H1 (cell line): ENCODE data around the gene MICU1. TPM values are rescaled to one million over a fixed set of nuclear protein-coding genes. Genes with fewer than 3 reads are reported as not detected.

ENCODE experiments used
- CTCF ChIA-PET: fragments of 300-600 bp; sonication (Branson Sonifier 250); formaldehyde crosslinking; loops from one replicate; lab custom pipeline; 2021; ENCODE audit not compliant: partially characterized antibody; lab: Charles Lee
- POLR2A ChIA-PET: fragments of 300-600 bp; sonication (Branson Sonifier 250); formaldehyde crosslinking; loops from one replicate; lab custom pipeline; 2021; ENCODE audit warnings: inconsistent platforms; ENCODE audit not compliant: partially characterized antibody; lab: Charles Lee
- DNase-seq, 2 experiments: peaks; one replicate each; pipeline versions ENCODE4 v3.0.0 to v3.0.0-alpha.2; 2010 to 2022; ENCODE audit warnings: low spot score in 2 of 2, low read depth in 1 of 2, mixed read lengths in 1 of 2
- FAIRE-seq: peaks from 2 replicates; lab custom pipeline; 2011; peaks lifted over from hg19 to GRCh38; lab: Jason Lieb, UNC
- H2AFZ ChIP-seq: 2 replicates; pipeline ENCODE4 v1.8.1; 2012; ENCODE audit warnings: low read length, inconsistent platforms
- H2AK5ac ChIP-seq: 2 replicates; pipeline ENCODE4 v1.6.1; 2013; ENCODE audit warnings: low read depth, low read length
- H2BK120ac ChIP-seq: replicated peaks from 2 replicates; pipeline ENCODE3; 2013; ENCODE audit warnings: low read depth, low read length, inconsistent platforms
- H2BK12ac ChIP-seq: 2 replicates; pipeline ENCODE4 v1.6.1; 2013; ENCODE audit warnings: low read depth, low read length
- H2BK15ac ChIP-seq: 2 replicates; pipeline ENCODE4 v1.6.1; 2013; ENCODE audit warnings: low read length
- H2BK20ac ChIP-seq: 2 replicates; pipeline ENCODE4 v1.6.1; 2013; ENCODE audit warnings: low read length
- H2BK5ac ChIP-seq: 2 replicates; pipeline ENCODE4 v1.6.1; 2013; ENCODE audit warnings: low read depth, low read length
- H3K14ac ChIP-seq: 2 replicates; pipeline ENCODE4 v1.6.1; 2013; ENCODE audit warnings: inconsistent platforms; ENCODE audit not compliant: insufficient read length
- H3K18ac ChIP-seq: 2 replicates; pipeline ENCODE4 v1.6.1; 2013; ENCODE audit warnings: low read length; ENCODE audit errors: extremely low read depth
- H3K23ac ChIP-seq: 2 replicates; pipeline ENCODE4 v1.6.1; 2013; ENCODE audit warnings: inconsistent platforms; ENCODE audit not compliant: insufficient read length
- H3K23me2 ChIP-seq: 2 replicates; pipeline ENCODE4 v1.6.1; 2013; ENCODE audit warnings: low read depth, low read length
- H3K27ac ChIP-seq: 2 replicates; pipeline ENCODE4 v1.6.1; 2011; ENCODE audit warnings: low read depth, low read length, inconsistent platforms
- H3K27me3 ChIP-seq, 4 experiments: replicated peaks in 1 of 4; 1 replicate in 1 of 4; 2 replicates in 3 of 4; pipeline versions ENCODE4 v1.6.1 to v1.8.1; 2011 to 2013; ENCODE audit warnings: low read length in 3 of 4, mild to moderate bottlenecking in 3 of 4, inconsistent platforms in 2 of 4, mixed read lengths in 2 of 4, moderate library complexity in 1 of 4; ENCODE audit not compliant: control insufficient read depth in 3 of 4, insufficient read depth in 3 of 4; ENCODE audit errors: extremely low read depth in 1 of 4
- H3K36me3 ChIP-seq, 4 experiments: 2 replicates each; pipeline versions ENCODE4 v1.6.1 to v1.8.1; 2011 to 2013; ENCODE audit warnings: mild to moderate bottlenecking in 4 of 4, low read length in 3 of 4, moderate library complexity in 2 of 4, control low read depth in 1 of 4, inconsistent platforms in 1 of 4; ENCODE audit not compliant: insufficient read depth in 4 of 4, control insufficient read depth in 2 of 4
- H3K4ac ChIP-seq: replicated peaks from 2 replicates; pipeline ENCODE3; 2013; ENCODE audit warnings: low read length, low read depth, mixed read lengths, inconsistent platforms; ENCODE audit not compliant: insufficient read length
- H3K4me1 ChIP-seq, 4 experiments: replicated peaks in 1 of 4; 1 replicate in 1 of 4; 2 replicates in 3 of 4; pipeline versions ENCODE4 v1.6.1 to v1.8.1; 2011 to 2013; ENCODE audit warnings: low read length in 3 of 4, inconsistent platforms in 2 of 4, mixed read lengths in 1 of 4; ENCODE audit not compliant: insufficient read depth in 4 of 4, control insufficient read depth in 3 of 4
- H3K4me2 ChIP-seq, 2 experiments: 2 replicates each; pipeline versions ENCODE4 v1.6.1 to v1.8.1; 2011 to 2013; ENCODE audit warnings: low read depth in 2 of 2, low read length in 2 of 2, control low read depth in 1 of 2, inconsistent platforms in 1 of 2, mild to moderate bottlenecking in 1 of 2; ENCODE audit not compliant: insufficient read depth in 1 of 2
- H3K4me3 ChIP-seq, 4 experiments: fragments of 200-600, 300-600 bp in 1 of 4; sonication (generic), shearing (Covaris generic), sonication (Bioruptor Twin) in 1 of 4; 2 replicates each; pipeline versions ENCODE4 v1.5.1 to v1.8.1; 2011 to 2016; ENCODE audit warnings: low read length in 4 of 4, low read depth in 3 of 4, control low read depth in 2 of 4, inconsistent platforms in 2 of 4, mild to moderate bottlenecking in 2 of 4, mixed read lengths in 1 of 4, moderate library complexity in 1 of 4; ENCODE audit not compliant: insufficient read depth in 2 of 4; ENCODE audit errors: extremely low read depth in 1 of 4
- H3K56ac ChIP-seq: replicated peaks from 2 replicates; pipeline ENCODE3; 2013; ENCODE audit warnings: low read depth, mild to moderate bottlenecking, mixed read lengths, low read length, inconsistent platforms; ENCODE audit not compliant: insufficient read length
- H3K79me1 ChIP-seq: 2 replicates; pipeline ENCODE4 v1.6.1; 2013; ENCODE audit warnings: low read depth, low read length, control low read depth
- H3K79me2 ChIP-seq, 2 experiments: 2 replicates each; pipeline versions ENCODE4 v1.6.1 to v1.8.1; 2012 to 2013; ENCODE audit warnings: low read length in 2 of 2, mild to moderate bottlenecking in 2 of 2, inconsistent platforms in 1 of 2; ENCODE audit not compliant: insufficient read depth in 2 of 2, control insufficient read depth in 1 of 2
- H3K9ac ChIP-seq, 4 experiments: replicated peaks in 1 of 4; 1 replicate in 1 of 4; 2 replicates in 3 of 4; pipeline versions ENCODE4 v1.6.1 to v1.8.1; 2011 to 2013; ENCODE audit warnings: low read depth in 3 of 4, low read length in 3 of 4, control low read depth in 2 of 4, mild to moderate bottlenecking in 2 of 4, moderate library complexity in 2 of 4, inconsistent platforms in 1 of 4; ENCODE audit errors: extremely low read depth in 1 of 4
- H3K9me3 ChIP-seq, 2 experiments: 2 replicates each; pipeline versions ENCODE4 v1.6.1 to v1.8.1; 2012 to 2013; ENCODE audit warnings: mild to moderate bottlenecking in 2 of 2, moderate library complexity in 2 of 2, control low read depth in 1 of 2, inconsistent platforms in 1 of 2, low read depth in 1 of 2, low read length in 1 of 2, mixed read lengths in 1 of 2; ENCODE audit not compliant: insufficient read depth in 2 of 2
- H4K20me1 ChIP-seq, 2 experiments: replicated peaks in 1 of 2; 2 replicates each; pipeline versions ENCODE3 to v1.8.1; 2011 to 2013; ENCODE audit warnings: inconsistent platforms in 2 of 2, low read length in 2 of 2, mild to moderate bottlenecking in 1 of 2; ENCODE audit not compliant: insufficient read depth in 2 of 2, control insufficient read depth in 1 of 2
- H4K5ac ChIP-seq: 2 replicates; pipeline ENCODE4 v1.6.1; 2013; ENCODE audit warnings: low read length, low read depth, mixed read lengths, inconsistent platforms; ENCODE audit not compliant: insufficient read length
- H4K8ac ChIP-seq: 2 replicates; pipeline ENCODE4 v1.8.0; 2013; ENCODE audit warnings: mild to moderate bottlenecking, moderate library complexity, low read length, inconsistent platforms; ENCODE audit not compliant: insufficient read depth; ENCODE audit errors: extremely low read depth
- H4K91ac ChIP-seq: replicated peaks from 2 replicates; pipeline ENCODE3; 2013; ENCODE audit warnings: low read length, mixed read lengths, inconsistent platforms; ENCODE audit not compliant: insufficient read length
- EGR1 ChIP-seq: IDR thresholded peaks from 2 replicates; pipeline ENCODE4 v1.6.1; 2011; ENCODE audit warnings: low read depth, low read length, borderline replicate concordance
- RAD21 ChIP-seq, 2 experiments: IDR thresholded peaks in 1 of 2; conservative IDR thresholded peaks in 1 of 2; 2 replicates each; pipeline ENCODE4 v1.6.1; 2011; ENCODE audit warnings: low read depth in 2 of 2, low read length in 2 of 2, improper control_type of control experiment in 1 of 2, inconsistent platforms in 1 of 2, mild to moderate bottlenecking in 1 of 2, moderate library complexity in 1 of 2
- TAF1 ChIP-seq: IDR thresholded peaks from 2 replicates; pipeline ENCODE4 v1.6.1; 2011; ENCODE audit warnings: mild to moderate bottlenecking, low read depth, low read length
- WGBS, 2 experiments: shearing (Covaris generic) in 1 of 2; methylation state at CpG; one replicate each; pipeline versions ENCODE4 v1.1.6 to v1.1.7; 2013 to 2015; ENCODE audit warnings: low lambda C conversion rate in 2 of 2, mixed read lengths in 2 of 2, inconsistent platforms in 1 of 2, low coverage in 1 of 2, missing lambda C conversion rate in 1 of 2; ENCODE audit not compliant: insufficient replicate concordance in 2 of 2, insufficient coverage in 1 of 2, insufficient read length in 1 of 2; ENCODE audit errors: extremely low coverage in 1 of 2, missing lambda C conversion rate in 1 of 2; 5-methylcytosine and 5-hydroxymethylcytosine counted together
- polyA plus RNA-seq, 7 experiments: library from polyadenylated mRNA; depleted of rRNA in 3 of 7; stranded (reverse) in 5 of 7; unstranded in 2 of 7; fragments of >200 nt in 5 of 7; fragments of 200-250 nt in 2 of 7; gene quantifications; 1 replicate in 5 of 7; 2 replicates in 1 of 7; 4 replicates in 1 of 7; pipeline versions ENCODE4 v1.2.1 to v1.2.3, GENCODE V29; 2011 to 2013; ENCODE audit warnings: missing spikeins in 2 of 7, mixed read lengths in 2 of 7
- total RNA-seq: library from RNA; stranded (reverse); fragmentation: NEBNext Ultra II Directional; extraction: Animal tissue kit (Norgen Biotek cat#: 25700); gene quantifications from 2 replicates; pipeline ENCODE4 v1.2.1, GENCODE V29; 2021

Gene MICU1
- total and polyA plus RNA-seq, 2 of the 8 experiments (the other 6 are each of a cell fraction or from before 2014, with no cell fraction given) = 18.0 to 36.7 TPM

GRCh38 chr10:72639441-72639873 lies 13.6 kb upstream of the MICU1 start:
- H3K27ac ChIP-seq = no peak overlapping the region
- H3K14ac ChIP-seq = no peak overlapping the region
- H3K79me1 ChIP-seq = no peaks in the 10 kb centered on the region
- H2AFZ ChIP-seq = 0 out of 2 replicates have a peak overlapping the region, but pooled peaks have one; percentile 2
- H2BK12ac ChIP-seq = no peak overlapping the region
- H3K4me1 ChIP-seq = peaks cover 0 to 3% (median 0%) of the 10 kb centered on the region in 4 experiments; a peak in 1 of 7 replicates
- 0 out of 4 replicates have a peak, but pooled peaks cover 0 to 3% of the 10 kb centered on the region in 2 experiments for H3K9me3 ChIP-seq
- H3K18ac ChIP-seq = no peak overlapping the region
- DNase-seq (no peak), FAIRE-seq (no peak)
- H4K91ac ChIP-seq = no peak overlapping the region
- no peaks in the 10 kb centered on the region for H3K36me3 ChIP-seq
- H3K23me2 ChIP-seq = no peaks in the 10 kb centered on the region
- H4K20me1 ChIP-seq = no peaks in the 10 kb centered on the region
- no peak overlapping the region for H3K4me2 ChIP-seq
- no peak overlapping the region for H4K5ac ChIP-seq
- H3K56ac ChIP-seq = no peak overlapping the region
- H3K4ac ChIP-seq = no peak overlapping the region
- H4K8ac ChIP-seq = no peak overlapping the region
- no peak overlapping the region for H3K9ac ChIP-seq
- no peaks in the 10 kb centered on the region for H3K27me3 ChIP-seq
- ChIA-PET POLR2A (interaction anchor here (1.0 kb wide), 2 partner anchors 13 to 54 kb away, joined by 3 read pairs; partner anchors contain the start of gene MICU1), CTCF (no interaction called here)
- H2BK5ac ChIP-seq = no peak overlapping the region
- H2BK120ac ChIP-seq = no peak overlapping the region
- 90% methylated on average over 5 of the region's 5 CpGs; no CpG with 5 or more reads in 1 of the 2 experiments for WGBS, 2 experiments
- TF ChIP-seq EGR1 = no peak
- TF ChIP-seq RAD21 (IDR thresholded peaks at IDR 0.05 in 1 of 2, conservative IDR thresholded peaks at IDR 0.05 in 1 of 2; ENCODE audit: low read depth in 2 of 2, low read length in 2 of 2) = no peak
- no peak for TF ChIP-seq TAF1
- no peak overlapping the region for H2AK5ac ChIP-seq
- no peak overlapping the region for H3K23ac ChIP-seq
- H2BK15ac ChIP-seq = no peak overlapping the region
- H2BK20ac ChIP-seq = no peak overlapping the region
- no peaks in the 10 kb centered on the region for H3K79me2 ChIP-seq
- H3K4me3 ChIP-seq = no peak overlapping the region
